NCI-H1436 (cell line): ENCODE data around the gene ACVR1.

ENCODE experiments used
- DNase-seq: peaks from one replicate; lab custom pipeline; 2025; lab: John Stamatoyannopoulos, UW

ACVR1 gene

DNA sequence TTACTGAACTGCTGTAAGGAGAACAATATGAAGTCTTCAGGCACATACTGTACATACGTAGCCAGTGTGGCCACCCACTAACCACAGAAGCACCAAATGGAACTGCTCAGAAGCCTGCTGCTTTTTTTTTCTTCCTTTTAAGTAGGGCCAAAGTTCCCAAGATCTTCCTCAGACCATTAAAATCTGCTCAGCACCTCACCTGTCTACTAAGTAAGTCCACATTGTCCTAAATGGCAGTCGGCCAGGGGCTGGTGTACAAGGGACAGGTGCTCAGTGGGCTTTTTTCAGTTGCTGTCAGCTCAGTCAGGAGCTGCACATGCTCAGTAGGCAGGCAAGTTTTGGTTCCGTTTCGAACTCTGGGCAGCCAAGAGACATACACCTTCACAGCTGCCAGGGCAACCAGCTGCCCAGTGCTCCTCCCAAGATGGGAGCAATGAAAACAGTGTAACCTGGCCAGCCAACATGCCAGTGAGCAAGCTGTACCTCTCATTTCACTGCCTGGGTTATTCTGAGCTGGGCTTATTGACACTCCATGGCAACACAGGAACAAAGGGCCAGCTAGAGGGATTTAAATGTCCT lies 86.1 kb downstream of the ACVR1 start:
- no peak for DNase-seq

DNA sequence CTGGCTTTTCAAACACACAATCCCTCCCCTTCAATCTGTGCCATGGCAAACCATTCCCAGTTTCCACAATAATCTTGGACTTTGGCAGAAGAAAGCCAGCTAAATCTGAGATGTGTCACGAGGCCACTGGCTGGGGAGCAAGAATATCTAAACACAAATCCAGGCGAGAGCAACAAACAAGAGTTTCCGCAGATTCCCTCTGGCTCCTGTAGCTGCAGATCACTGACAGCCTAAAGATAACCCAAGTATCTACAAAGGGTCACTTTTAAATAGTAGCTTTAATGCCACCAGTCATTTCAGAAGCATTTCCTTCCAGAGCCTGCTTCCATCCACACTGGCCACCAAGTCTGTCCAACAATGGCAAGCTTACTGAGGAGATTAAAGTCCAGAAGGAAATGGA lies 86.9 kb downstream of the ACVR1 start:
- no peak for DNase-seq

DNA sequence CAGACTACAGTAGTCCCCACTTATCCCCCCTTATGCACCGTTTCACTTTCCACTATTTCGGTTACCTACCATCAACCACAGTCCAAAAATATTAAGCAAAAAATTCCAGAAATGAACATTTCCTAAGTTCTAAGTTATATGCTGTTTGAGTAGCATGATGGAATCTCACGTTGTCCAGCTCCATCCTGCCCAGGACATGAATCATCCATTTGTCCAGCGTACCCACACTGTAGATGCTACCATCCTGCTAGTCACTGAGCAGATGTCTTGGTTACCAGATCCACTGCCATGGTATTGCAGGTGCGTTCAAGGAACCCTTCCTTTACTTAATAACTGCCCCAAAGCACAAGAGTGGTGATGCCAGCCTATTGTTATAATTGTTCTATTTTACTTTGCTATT lies 87.9 kb downstream of the ACVR1 start:
- DNase-seq = no peak

GRCh38 chr2:157787364-157787938 lies 88.7 kb downstream of the ACVR1 start:
- no peak for DNase-seq

DNA sequence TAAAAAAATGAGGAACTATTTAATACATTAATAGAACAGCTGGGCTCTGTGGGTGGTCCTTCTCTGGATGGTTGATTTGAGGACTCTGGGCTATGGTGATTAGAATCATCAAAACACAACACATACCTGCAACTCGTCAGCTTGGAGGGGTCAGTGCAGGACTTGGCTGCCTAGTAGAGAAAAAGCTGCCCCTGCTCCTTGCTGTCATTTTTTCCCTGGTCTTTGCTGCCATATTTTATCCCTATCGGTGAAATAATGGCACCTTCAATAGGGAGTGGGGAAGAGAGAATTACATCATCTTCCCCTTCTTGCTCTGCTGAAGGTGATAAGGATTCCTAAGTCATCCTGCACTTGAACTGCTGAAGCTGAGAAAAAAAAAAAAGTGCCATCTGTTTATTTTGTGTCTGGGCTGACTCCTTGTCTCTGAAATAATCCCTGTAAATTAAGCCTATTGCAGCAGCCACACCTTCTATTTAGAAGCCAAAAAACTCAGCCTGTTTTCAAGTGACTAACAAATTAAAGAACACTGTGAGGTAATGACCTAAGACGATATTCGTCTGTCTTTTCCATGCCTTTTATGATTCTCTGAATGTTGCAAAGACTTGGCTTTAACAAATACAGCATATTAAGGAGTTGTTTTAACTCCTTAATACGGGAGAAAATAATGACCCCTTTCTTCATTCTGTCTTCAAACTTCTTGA lies 89.3 kb downstream of the ACVR1 start:
- no peak for DNase-seq

DNA sequence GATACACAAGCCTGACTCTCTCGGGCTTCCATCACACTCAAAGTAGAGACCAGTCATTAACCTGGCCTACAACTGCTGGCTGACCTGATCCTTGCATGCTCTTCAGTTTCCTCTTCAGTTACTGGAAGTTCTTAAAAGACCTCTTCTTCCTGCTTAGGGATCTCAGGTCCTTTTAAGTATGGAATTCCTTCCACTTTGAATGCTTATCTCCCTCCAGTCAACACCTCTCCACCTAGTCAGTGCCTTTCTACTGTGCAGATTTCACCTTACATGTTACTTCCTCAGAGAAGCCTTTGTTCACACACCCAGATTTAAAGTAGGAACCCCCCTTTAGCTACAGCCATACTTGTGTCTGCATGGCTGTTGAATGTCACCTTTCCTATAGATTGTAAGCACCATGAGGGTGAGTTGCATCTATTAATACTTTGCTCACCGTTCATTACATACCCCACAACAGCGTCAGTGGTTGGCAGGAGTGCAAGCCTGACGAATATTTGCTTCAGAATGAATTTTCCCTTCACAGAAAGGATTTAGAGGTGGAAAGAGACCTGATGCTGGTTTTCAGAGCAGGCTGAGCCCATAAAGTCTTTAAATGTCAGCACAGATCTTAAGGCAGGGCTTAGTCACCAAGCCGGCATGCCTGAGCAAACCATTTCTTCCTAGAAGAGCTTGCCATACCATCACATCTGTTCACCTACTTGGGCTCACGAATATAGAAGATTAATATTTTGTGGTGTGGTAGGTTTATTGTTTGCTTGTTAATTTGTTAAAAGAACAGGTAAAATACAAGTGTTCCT lies 90.1 kb downstream of the ACVR1 start:
- no peak for DNase-seq

- no peak for DNase-seq
Measured at GRCh38 chr2:157785200-157785599, 90.9 kb downstream of the ACVR1 start.

DNA sequence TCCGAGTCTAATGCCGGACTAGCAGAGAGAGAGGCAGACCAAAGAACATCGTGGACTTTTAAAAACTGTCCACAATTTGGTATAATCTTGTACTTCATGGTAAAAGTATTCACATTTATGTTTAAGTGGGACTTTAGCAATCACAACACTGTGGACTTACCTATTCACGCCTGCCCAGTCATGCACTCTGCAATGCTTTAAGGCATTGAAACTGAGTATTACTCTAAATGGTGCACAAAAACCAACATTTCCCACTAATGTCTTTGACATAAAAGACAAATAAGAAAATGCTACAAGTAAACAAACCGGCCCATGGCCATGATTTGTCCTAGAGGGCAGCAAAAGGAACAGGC lies 91.3 kb downstream of the ACVR1 start:
- DNase-seq = no peak

GRCh38 chr2:157784169-157784822 lies 91.8 kb downstream of the ACVR1 start:
- no peak for DNase-seq

GRCh38 chr2:157783245-157783644 lies 92.9 kb downstream of the ACVR1 start:
- no peak for DNase-seq

DNA sequence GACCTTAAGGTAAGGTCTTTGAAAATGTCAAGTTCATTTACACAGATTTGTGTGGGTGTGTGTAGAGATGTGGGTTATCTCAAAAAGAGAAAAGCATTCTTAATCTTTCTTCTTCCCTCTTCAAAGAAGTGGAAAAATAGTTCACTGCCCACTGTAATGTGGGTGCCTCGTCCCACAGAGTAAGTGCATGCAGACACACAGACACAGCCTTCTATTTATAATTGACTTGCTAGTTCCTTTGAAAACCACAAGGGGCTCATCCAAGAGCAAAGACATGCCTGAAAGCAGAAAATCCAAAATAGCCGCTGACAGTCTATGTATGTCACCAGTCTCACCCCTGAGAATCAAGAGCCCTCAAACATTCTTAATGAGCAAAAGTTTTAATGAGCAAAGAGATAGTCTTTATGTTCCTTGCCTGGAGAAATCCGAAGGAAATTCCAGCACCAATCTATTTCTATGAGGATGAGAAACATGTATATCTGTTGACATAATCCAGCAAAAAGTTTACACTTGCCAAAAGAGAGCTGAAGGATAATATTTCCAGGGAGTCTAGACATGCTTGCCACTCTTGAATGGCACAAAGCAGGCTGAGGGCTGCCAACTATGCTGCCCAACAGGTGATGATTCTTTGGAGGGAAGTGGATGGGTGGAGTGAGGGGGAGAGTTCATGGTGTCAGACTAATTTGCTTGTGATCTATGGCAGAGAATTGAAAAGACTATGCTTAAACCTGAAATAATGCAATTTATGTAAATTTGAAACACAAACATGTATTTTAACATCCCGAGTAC lies 93.9 kb downstream of the ACVR1 start:
- DNase-seq = no peak

GRCh38 chr2:157780211-157780610 lies 95.9 kb downstream of the ACVR1 start:
- DNase-seq = no peak

- no peak for DNase-seq
Measured at GRCh38 chr2:157779794-157780193, 96.3 kb downstream of the ACVR1 start.

GRCh38 chr2:157777427-157777826 lies 98.7 kb downstream of the ACVR1 start:
- DNase-seq = no peak

- no peak for DNase-seq
Measured at GRCh38 chr2:157771234-157771633, 104.9 kb downstream of the ACVR1 start.

GRCh38 chr2:157769856-157770255 lies 106.3 kb downstream of the ACVR1 start:
- DNase-seq = no peak

DNA sequence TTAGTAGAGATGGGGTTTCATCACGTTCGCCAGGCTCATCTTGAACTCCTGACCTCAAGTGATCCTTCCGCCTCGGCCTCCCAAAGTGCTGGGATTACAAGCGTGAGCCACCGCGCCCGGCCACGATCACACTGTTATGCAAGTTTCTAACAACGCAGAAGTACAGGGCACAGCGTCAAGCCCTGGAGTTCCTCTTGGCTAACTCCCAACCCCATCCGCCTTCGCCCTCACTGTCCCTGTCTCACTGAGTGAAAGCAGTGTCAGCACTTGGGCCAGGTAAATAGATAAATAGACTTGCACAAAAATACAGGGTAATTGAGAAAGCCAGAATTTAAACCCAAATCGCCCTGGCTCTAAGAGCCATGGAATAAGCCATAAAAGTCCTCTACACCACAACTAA lies 111.7 kb downstream of the ACVR1 start:
- DNase-seq = no peak

- DNase-seq = no peak
Measured at GRCh38 chr2:157761520-157761919, 114.6 kb downstream of the ACVR1 start.

DNA sequence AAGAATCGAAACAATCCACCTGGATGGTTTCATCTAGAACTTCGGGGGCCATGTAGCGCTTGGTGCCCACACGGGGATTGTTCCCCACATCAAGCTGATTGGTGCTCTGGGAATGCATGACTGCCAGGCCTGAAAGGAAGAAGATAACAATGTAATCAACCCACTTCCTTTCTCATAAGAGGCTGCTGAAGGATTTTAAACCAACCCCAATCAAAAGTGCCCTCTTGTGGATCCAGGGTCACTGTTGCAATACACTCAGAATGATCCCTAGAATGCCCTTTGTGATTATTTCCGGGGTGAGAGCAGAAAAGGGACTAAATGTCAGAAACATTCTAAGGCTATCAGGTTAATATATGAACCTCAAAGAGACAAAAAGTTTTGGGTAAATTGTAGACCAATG lies 115.2 kb downstream of the ACVR1 start:
- no peak for DNase-seq

DNA sequence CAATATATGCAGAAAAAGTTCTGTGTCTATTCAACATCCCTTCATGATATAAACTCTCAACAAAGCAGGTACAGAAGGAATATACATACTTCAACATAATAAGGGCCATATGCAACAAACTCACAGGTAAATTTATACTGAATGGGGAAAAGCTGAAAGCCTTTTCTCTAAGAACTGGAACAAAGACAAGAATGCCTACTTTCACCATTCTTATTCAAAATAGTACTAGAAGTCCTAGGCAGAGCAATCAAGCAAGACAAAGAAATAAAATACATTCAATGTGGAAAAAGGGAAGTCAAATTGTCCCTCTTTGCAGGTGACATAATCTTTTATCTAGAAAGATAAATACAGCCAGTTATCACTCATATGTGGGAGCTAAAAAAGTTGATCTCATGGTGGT lies 116.3 kb downstream of the ACVR1 start:
- no peak for DNase-seq

GRCh38 chr2:157758586-157758985 lies 117.5 kb downstream of the ACVR1 start:
- no peak for DNase-seq

GRCh38 chr2:157757500-157757899 lies 118.6 kb downstream of the ACVR1 start:
- no peak for DNase-seq
